ENCODE data around the gene CSF1. TPM values are rescaled to one million over a fixed set of nuclear protein-coding genes. Genes with fewer than 3 reads are reported as not detected.
A peak's percentile ranks its signal among the peaks of the same experiment; 100 is the strongest.

CSF1 gene
- polyA plus RNA-seq, 3 donors, result 0.11 to 0.69 (median 0.38) TPM

DNA sequence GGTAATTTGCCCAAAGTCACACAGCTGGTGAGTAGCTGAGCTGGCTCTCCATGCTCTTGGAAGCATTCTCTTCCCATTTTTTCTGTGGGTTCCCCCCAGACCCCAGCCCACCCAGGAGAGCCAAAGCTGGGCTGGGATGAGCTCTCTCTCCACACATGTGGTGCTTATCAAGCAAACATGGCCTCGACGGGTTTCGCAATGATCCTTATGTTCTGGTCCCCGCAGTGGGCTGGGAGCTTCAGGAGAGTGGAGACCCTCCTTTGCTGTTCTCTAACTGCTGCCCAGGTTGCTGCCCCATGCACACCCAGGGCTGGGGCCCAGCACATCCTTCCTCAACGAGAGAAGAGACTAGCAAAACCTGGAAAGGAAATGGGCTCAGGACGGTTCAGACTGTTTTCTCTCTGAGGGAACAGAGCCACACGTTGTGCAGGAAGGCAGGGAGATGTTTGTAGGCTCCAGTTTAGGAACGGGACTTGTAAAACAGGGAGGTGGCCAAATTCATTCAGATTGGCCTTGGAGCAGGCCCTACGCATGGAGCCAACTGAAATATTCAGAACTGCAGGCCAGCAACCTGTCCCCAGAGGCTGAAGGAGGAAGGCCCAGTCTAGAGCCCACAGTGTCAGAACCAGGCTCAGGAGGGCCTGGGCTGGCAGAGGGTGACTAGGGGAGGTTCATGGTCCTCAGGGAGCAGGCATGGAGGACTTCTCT lies 27.2 kb upstream of the CSF1 start:
- peaks cover 49% of the 10 kb centered on the region for H3K4me1 Mint-ChIP-seq

DNA sequence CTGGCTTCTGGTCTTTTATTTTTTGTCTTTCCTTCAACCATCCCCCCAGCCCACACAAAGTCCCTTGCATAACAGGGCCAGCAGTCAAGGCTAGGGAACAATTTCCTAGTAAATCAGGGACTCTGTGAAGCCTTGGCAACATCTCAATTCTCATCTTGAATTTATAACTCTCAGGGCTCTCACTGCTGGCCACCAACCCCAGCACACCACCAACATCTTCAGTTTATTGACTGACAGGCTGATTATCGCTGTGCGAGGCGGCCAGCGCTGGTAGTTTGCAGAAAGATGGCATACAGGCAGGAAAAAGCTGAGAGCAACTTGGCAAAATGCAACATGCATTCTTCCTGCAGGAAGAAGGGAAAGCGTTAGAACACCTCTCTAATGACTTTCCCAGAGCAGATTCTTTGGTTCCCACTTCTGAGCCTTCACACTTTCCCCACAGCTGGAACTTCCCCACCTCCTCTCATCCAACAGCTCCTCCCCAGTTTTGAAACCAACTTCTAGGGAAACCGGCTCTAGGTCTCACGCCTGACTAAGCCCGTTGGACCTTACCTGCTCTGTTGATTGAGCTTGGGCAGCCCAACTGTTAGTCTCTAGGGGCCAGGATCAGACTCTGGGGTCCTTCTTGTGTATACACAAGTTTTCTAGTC lies 26.3 kb upstream of the CSF1 start:
- Histone ChIP-seq H4K20me1 (ENCODE audit: insufficient read depth, low read length) (peaks cover 6% of the 10 kb centered on the region), H3K9ac (ENCODE audit: insufficient read depth, low read length, poor library complexity, severe bottlenecking) (no peak overlapping the region), H3K27ac (ENCODE audit: low read depth in 1 of 2, low read length in 2 of 2) (no peak overlapping the region), H3K79me2 (ENCODE audit: insufficient read depth, low read length) (no peaks in the 10 kb centered on the region), H2AFZ (ENCODE audit: insufficient read depth, low read depth, low read length, poor library complexity, severe bottlenecking) (no peak overlapping the region), H3K4me1 (ENCODE audit: control insufficient read depth in 1 of 2, insufficient read depth in 2 of 2, low read length in 2 of 2) (peaks cover 53 to 57% of the 10 kb centered on the region in 2 donors), H3K4me3 (replicated peaks in 1 of 3; ENCODE audit: low read depth in 2 of 3, low read length in 3 of 3) (no peak overlapping the region), H3K27me3 (ENCODE audit: control insufficient read depth in 2 of 2, insufficient read depth in 2 of 2, low read length in 2 of 2) (no peaks in the 10 kb centered on the region), H3K36me3 (replicated peaks in 1 of 2; ENCODE audit: control insufficient read depth in 1 of 2, insufficient read depth in 2 of 2, low read length in 2 of 2) (no peaks in the 10 kb centered on the region), H3K9me3 (replicated peaks in 1 of 2; ENCODE audit: control insufficient read depth in 1 of 2, insufficient read depth in 1 of 2, low read length in 2 of 2) (no peaks in the 10 kb centered on the region), H3K4me2 (replicated peaks; ENCODE audit: extremely low read depth, low read length, poor library complexity, severe bottlenecking) (no peak overlapping the region)
- Mint-ChIP-seq H3K27ac (peak overlapping the region in 2 of 7 donors; percentile 33 to 83), H3K4me1 (peaks cover 56% of the 10 kb centered on the region), H3K36me3 (peaks cover 0 to 6% of the 10 kb centered on the region in 2 donors), H3K9me3 (peaks cover 0 to 2% (median 0%) of the 10 kb centered on the region in 7 donors), H3K27me3 (ENCODE audit: low read depth in 3 of 3) (peaks cover 4 to 19% (median 13%) of the 10 kb centered on the region in 3 donors), H3K4me3 (no peak overlapping the region)
- TF ChIP-seq, protein P1, sequence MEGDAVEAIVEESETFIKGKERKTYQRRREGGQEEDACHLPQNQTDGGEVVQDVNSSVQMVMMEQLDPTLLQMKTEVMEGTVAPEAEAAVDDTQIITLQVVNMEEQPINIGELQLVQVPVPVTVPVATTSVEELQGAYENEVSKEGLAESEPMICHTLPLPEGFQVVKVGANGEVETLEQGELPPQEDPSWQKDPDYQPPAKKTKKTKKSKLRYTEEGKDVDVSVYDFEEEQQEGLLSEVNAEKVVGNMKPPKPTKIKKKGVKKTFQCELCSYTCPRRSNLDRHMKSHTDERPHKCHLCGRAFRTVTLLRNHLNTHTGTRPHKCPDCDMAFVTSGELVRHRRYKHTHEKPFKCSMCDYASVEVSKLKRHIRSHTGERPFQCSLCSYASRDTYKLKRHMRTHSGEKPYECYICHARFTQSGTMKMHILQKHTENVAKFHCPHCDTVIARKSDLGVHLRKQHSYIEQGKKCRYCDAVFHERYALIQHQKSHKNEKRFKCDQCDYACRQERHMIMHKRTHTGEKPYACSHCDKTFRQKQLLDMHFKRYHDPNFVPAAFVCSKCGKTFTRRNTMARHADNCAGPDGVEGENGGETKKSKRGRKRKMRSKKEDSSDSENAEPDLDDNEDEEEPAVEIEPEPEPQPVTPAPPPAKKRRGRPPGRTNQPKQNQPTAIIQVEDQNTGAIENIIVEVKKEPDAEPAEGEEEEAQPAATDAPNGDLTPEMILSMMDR (IDR thresholded peaks at IDR 0.05), result no peak
- 90% methylated on average over 8 of the region's 8 CpGs for whole genome bisulfite sequencing (ENCODE audit: insufficient coverage)
- DNase-seq, result peak in 1 of 3 donors; percentile 20
- intact Hi-C loops (cut with micrococcal nuclease), result no loop called here

More for the DNA sequence above, 27.2 kb upstream of the CSF1 start:
- Mint-ChIP-seq H3K27ac (peak overlapping the region in 2 of 7 donors; percentile 8 to 13), H3K4me3 (no peak overlapping the region), H3K9me3 (peaks cover 0 to 2% (median 0%) of the 10 kb centered on the region in 7 donors), H3K36me3 (peaks cover 0 to 6% of the 10 kb centered on the region in 2 donors), H3K27me3 (ENCODE audit: low read depth in 3 of 3) (peaks cover 4 to 12% (median 8%) of the 10 kb centered on the region in 3 donors)
- Histone ChIP-seq H3K4me1 (ENCODE audit: control insufficient read depth in 1 of 2, insufficient read depth in 2 of 2, low read length in 2 of 2) (peaks cover 48 to 52% of the 10 kb centered on the region in 2 donors), H3K27ac (ENCODE audit: low read depth in 1 of 2, low read length in 2 of 2) (no peak overlapping the region), H3K4me3 (replicated peaks in 1 of 3; ENCODE audit: low read depth in 2 of 3, low read length in 3 of 3) (no peak overlapping the region), H4K20me1 (ENCODE audit: insufficient read depth, low read length) (peaks cover 6% of the 10 kb centered on the region), H2AFZ (ENCODE audit: insufficient read depth, low read depth, low read length, poor library complexity, severe bottlenecking) (no peak overlapping the region), H3K4me2 (replicated peaks; ENCODE audit: extremely low read depth, low read length, poor library complexity, severe bottlenecking) (no peak overlapping the region), H3K79me2 (ENCODE audit: insufficient read depth, low read length) (no peaks in the 10 kb centered on the region), H3K36me3 (replicated peaks in 1 of 2; ENCODE audit: control insufficient read depth in 1 of 2, insufficient read depth in 2 of 2, low read length in 2 of 2) (no peaks in the 10 kb centered on the region), H3K9ac (ENCODE audit: insufficient read depth, low read length, poor library complexity, severe bottlenecking) (no peak overlapping the region), H3K27me3 (ENCODE audit: control insufficient read depth in 2 of 2, insufficient read depth in 2 of 2, low read length in 2 of 2) (no peaks in the 10 kb centered on the region), H3K9me3 (replicated peaks in 1 of 2; ENCODE audit: control insufficient read depth in 1 of 2, insufficient read depth in 1 of 2, low read length in 2 of 2) (no peaks in the 10 kb centered on the region)
- TF ChIP-seq, protein P1 (IDR thresholded peaks at IDR 0.05), result no peak
- WGBS (ENCODE audit: insufficient coverage), result 43% methylated on average over 7 of the region's 9 CpGs
- intact Hi-C loops (cut with micrococcal nuclease), result no loop called here
- DNase-seq, result no peak

All from CD14-positive monocyte (primary cell).